ENCODE results near the gene CDH1.
A peak's percentile ranks its signal among the peaks of the same experiment; 100 is the strongest.
"Not testable (repeated sequence)": the region's sequence is repeated elsewhere in the genome, so short reads cannot be mapped to it uniquely, and the experiment has no call there.

Gene CDH1

DNA sequence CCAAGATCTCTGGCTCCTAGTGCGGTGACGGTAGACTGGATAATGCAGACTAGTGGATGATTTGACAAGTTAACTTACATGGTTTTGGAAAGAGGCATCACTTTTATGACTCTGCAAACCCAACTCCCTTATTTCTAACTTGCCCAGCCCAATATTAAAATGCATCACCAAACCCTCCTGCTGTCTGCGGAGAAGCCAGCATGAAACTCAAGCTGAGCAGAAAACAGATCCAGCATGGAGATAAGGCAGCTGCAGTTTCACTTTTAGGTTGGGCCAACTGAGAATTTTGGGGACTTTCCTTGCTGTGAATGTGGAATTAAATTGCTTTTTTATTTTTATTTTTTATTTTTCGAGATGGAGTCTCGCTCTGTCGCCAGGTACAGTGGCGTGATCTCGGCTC is 27.8 kb downstream of the CDH1 start:
- DNase-seq = no peak

DNA sequence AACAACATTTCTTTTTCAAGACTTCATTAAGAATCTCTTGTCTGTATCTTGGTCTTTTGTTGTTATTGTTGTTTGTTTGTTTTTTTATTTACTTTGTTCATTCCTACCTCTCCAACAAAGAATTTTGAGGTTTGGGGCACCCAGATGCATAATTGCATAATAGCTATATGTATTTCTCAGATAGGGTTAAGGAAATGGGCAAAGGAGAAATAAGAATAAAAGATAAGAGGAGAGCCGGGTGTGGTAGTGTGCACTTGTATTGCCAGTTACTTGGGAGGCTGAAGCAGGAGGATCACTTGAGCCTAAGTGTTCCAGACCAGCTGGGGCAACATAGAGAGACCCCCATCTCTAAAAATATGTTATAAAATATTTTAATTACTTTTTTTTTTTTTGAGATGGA is 30.5 kb downstream of the CDH1 start:
- no peak for DNase-seq

DNA sequence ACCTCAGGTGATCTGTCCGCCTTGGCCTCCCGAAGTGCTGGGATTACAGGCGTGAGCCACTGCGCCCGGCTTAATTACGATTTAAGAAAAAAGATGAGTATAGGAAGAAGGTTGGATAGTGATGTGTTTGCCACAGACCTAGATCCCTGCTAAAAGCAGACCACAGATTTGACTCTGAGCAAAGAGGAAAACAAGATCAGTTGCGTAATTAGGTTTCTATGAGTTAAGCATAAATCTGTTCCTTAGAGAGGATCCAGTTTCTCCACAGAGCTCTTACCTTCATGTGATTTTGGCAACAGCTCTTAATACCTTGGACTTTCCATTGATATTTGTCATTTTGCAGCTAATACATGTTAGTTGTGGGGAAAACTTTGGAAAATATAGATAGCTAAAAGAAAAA is 31.1 kb downstream of the CDH1 start:
- no peak for DNase-seq

DNA sequence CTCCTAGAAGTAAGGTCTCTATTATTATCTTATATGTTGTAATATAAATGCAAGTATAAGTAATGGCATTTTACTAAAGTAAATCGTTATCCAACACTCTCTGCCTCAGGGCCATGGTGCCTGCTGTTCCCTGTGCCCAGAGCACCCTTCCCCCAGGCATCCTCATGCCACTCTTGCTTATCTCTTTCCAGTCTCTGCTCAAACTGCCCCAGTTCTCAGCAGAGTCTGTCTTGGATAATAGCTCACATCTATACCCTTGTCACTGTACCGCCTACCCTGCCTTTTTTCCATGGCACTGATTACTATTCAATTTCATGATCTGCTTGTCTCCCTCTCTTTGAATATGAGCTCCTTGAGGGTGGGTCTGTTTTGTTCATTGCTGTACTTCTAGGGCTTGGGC is 31.7 kb downstream of the CDH1 start:
- DNase-seq = no peak

DNA sequence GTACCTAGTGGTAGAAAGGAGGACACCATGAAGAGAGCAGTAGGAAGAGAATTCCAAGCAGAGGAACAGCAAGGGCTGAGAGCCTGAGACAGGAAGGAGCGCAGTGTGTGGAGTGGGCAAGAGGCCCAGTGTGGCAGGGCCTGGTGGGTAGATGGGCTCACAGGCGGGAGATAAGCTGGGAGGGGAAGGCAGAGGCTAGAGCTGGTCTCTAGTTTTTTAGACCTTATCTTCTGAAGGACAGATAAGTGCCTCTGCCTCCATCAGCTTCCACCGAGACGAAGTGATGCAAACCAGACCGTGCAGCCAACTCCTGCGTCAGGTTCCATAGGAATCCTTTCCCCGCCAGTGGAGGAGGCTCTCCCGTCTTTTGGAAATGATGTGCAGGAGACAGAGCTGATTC is 33.6 kb downstream of the CDH1 start:
- DNase-seq = no peak

DNA sequence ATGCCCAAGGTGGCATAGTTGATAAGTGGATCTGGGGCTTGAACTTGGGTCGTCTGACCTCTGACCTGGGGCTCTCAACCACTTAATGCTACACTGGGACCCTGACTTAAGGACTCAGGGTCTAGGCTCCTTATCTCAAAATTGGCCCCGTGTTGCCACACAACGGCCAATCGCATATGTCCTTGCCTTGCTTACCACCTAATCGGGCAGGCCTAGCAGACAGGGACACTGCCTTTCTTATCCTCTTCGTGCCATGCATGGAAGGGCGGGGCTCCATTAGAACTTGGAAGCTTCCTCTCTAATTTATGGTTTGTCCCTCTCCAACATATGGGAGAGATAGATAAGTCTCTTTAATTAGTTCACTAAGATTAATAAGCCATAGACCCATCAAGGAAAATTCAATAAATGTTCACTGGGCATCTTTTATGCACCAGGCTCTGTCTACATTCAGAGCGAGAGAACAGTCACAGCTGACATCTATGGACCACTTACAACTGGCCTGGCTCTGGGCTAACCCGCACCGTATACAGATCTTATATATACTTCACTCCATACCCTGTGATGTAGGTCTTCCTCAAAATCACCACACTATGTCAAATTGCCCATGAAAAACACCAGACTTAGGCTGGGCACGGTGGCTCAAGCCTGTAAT is 35.1 kb downstream of the CDH1 start:
- DNase-seq = no peak

DNA sequence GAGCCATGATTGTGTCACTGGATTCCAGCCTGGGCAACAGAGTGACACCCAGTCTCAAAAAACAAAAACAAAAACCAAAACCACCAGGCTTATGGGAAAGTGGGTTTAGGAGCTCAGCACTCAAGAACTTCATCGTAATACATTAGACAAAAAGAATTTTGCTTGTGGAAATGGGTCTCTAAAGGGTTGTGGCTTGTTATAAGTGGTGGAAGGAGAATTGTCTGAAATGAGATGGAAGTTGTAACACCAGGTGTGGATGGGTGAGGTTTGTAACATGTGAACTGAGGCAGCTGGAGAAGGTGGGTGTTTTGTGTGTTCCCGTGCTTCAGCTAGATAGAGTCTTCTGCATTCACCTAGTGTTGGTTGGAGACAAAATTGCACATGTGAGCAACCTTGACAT is 35.8 kb downstream of the CDH1 start:
- DNase-seq = no peak

DNA sequence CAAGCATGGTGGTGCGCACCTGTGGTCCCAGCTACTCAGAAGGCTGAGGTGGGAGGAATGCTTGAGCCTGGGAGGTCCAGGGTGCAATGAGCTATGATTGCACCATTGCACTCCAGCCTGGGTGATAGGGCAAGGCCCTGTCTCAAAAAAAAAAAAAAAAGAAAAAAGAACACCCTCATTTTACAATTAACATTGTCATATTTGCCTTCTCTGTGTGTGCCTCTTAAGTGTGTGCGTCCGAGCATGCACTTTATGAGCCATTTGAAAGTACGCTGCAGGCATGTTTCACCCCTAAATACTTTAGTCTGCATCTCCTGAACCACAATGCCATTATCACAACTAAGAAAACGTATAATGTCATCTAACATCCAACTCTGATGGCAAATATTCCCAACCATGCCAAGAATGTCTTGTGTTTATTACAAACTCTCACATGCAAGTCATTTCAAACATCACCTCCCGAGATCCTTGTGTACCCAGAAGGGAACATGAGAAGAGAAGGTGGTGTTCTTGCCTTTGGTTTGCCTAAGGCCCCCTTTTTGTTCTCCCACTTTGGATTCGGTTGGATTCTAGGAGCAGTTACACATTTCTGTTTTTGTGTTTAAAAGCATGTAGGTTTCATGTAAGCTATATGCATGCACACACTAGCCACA is 38.0 kb downstream of the CDH1 start:
- DNase-seq = no peak

DNA sequence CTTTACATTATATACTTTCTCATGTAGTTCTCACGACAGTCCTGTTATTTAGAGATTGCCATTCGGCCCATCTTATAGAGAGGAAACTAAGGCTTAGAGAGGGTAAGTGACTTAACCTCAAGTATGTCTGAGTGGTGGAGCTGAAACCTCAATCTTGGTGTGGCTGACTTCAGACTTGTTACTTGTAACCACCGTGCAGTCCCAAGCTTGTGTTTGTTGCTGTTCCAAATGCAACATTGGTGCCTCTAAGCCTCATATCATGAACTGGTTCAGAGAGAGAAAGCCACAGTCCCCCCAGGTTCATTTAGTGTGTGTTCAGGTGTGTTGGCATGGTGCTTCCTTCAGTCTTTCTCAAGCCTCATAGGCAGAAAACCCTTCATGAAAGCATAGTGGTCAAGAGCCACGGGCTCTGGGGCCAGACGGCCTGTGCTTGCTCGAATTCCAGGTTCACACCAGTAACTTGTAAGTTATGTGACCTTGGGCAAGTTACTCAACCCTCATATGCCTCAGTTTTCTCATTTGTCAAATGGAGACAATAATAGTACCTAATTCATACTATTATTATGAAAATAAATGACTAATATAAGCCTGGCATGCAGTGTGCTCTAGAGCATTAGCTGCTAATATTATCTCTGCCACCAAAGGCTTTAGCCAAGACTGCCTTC is 39.9 kb downstream of the CDH1 start:
- no peak for DNase-seq

DNA sequence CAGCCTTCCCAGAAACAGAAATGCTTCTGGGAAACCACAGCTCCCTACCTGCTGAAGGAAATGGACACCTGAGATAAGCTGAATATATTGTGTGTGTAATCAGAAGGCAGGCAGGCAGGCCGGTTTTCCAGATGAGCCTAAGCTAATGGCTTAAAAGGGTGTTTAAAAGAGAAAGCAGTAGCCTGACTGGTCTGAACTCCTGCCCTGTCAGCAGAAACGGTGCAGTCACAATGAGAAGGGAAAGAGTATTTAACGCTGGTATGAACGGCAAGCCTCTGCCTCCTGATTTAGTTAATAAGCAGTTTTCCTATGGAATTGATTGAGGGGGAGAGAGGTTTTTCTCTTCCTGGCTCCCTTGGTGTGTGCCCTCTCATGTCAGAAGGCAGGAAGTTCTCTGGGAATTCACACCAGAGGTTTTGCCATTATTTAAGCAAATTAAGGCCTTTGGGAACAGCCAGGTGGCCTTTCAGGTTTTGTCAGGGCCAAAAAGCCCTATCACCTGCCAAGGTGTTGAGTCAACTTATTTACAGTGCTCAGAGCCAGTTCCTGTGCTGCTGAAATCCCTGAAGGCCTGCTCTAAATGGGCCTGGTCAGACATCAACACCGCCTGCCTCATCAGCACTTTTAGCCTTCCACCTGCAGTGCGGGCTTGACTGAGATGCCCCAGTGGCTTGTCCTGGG is 41.6 kb downstream of the CDH1 start:
- no peak for DNase-seq

DNA sequence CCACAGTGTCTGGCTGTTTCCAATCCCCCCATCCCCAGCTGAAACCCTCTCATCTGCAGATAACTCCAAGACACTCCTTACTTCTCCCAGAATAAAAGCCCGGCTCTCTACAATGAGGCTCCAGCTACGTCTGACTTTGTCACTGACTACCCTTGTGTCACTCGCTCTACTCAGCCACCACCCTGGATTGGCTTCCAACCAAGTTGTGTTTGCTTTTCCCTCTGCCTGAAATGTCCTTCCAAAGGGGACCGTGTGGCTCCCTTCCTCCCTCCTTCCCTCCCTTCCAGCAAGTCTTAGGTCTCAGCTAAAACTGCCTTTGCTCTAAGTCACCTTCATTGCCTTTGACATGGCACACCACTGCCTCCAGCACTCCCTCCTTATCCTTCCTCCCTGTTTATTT is 42.8 kb downstream of the CDH1 start:
- DNase-seq = no peak

DNA sequence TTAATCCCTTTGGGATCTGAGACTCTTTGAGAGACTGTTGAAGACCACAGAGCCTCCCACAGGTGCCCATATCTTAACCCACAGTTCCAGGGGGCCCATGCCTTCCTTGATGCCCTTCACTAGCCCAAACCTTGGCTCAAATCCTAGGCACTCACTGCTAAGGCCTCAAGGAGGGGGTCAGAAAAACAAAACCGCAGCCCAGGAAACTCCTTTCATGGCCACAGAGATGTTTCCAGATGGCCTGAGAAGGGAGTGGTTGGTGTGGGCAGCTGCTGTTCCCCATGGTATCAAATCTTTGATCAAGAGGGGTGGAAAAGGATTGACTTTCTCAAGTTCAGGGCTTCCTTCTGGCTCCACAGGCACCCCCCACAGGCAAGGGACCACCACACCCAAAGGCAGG is 44.7 kb downstream of the CDH1 start:
- DNase-seq = no peak

DNA sequence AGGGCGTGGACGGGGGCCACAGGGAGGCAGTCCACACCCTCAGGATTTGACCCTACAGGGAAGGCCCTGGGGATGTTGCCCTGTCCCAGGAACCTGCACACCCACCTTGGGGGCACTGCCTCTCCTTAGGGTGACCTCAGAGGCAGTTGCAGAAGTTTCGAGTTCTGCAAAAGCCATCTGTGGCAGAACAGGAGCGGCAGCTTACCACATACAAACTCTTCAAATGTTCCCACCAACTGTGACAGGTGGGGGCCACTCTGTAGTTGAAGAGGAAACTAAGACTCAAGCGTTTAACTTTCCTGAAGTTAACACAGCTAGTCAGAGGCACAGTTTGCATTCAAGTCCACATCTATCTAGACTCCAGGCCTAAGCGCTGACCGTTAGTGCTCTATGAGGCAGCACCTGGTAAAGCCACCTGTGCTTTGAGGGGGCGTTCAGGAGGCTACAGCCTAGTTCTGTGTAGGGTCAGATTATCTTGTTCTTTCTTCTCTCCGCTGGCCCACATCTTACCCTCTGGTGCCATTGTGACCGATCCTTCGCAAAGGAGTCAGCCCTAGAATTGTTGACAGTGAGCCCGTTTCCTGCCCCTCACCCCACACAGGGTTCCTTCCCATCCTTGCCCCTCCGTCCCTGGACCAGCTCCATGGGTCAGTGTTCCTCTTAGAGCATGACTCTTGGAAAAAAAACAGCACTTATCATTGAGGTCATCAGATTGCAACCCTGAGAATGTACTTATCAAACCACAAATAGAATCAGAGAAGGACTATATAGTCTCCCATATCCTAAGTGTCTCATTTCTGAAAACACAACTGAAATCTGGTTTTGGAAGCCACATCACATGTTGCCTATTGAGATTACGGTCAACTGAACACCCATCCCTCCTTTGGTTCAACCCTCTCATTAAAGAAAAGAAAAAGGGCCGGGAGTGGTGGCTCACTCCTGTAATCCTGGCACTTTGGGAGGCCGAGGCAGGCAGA is 45.4 kb downstream of the CDH1 start:
- peak; percentile 15 for DNase-seq

DNA sequence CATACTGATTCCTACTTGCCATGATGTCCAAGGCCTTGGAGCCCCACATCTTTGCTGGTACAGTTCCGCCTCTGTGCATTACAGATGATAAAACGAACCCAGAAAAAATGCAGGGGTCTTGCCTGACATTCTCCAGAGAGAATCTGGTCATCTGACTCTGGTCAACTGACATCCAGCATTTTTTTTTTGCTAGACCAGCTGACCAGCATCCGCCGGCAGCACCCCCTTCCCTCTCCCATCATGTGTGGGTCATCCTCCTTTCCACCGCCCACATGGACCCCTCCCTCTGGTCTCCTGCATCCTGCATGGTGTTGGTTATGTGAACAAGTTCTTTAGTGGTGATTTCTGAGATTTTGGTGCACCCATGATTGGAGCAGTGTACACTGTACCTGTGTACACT is 47.1 kb downstream of the CDH1 start:
- DNase-seq = no peak

DNA sequence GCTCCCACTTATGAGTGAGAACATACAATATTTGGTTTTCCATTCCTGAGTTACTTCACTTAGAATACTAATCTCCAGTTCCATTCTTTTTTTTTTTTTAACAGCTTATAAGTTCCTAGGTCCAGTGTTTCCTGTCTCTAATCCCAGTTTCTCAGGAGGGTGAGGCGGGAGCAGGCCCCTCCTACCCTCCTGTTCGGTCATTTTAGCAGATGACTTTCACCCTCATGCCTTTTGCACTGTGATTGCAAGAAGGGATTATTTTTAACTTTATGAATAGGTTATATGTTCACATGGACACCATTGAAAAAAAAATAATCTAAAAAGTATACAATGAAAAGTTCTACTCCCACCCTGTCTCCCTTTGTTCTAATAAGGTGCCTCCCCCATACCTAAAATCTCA is 47.6 kb downstream of the CDH1 start:
- DNase-seq = no peak

DNA sequence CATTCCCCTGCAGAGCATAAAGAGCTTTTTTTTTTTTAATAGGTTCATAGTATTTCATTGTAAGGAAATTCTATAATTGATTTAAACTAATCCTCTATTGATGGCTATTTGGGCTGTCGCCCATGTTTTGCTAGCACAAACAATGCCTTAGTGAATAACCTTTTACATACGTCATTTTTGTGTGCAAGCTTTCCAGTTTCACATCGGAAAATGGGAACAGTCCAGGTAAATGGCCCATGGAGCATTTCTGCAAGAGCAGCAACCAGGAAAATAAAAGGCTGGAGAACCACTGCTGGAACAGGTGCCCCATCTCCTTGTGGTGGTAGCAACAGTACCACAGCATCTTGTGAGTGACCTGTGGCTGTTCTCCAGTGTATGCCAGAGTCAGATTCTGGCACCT is 48.6 kb downstream of the CDH1 start:
- no peak for DNase-seq

DNA sequence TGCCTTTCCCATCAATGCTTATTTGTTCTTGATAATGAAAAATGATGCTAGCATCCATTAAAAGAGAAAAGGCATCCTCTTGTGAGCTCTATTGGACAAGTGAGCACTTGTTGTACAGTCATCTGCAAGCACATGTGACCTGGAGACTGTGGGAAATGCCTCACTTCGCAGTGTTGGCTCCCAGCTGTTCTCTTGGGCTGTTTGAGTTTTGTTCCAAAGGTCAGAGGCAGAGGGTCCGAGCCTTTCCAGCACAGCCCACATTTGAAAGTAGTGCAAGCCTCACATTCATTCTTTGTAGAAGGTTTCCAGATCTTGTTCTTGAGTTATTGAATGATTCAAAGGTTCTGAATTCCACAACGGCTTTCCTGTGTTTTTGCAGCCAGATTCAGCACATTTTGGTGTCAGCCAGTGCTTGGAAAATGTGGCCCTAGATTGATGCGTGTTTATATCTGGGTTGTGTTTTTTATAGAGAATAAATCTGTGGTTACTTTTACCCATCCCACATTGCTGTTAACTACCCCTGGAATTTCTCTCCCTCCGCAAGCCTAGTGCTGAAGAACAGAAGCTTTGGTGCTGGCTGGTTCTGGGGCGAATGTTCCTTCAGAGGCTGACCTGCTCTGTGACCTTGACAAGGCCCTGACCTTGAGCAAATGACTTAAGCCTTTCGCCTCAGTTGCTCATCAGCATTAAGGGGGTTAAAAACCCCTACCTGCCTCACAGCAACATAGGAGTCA is 49.8 kb downstream of the CDH1 start:
- DNase-seq = no peak

DNA sequence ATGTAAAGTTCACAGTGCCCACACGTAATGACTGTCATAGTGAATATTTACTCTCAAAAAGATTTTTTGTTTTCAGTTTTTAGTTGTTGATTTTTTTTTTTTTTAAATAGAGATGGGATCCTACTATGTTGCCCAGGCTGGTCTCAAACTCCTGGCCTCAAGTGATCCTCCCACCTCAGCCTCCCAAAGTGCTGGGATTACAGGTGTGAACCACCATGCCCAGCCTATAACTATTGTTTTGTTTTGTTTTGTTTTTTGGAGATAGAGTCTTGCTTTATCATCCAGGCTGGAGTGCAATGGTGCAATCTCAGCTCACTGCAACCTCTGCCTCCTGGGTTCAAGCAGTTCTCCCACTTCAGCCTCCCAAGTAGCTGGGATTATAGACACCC is 50.3 kb downstream of the CDH1 start:
- not testable (repeated sequence) for DNase-seq

DNA sequence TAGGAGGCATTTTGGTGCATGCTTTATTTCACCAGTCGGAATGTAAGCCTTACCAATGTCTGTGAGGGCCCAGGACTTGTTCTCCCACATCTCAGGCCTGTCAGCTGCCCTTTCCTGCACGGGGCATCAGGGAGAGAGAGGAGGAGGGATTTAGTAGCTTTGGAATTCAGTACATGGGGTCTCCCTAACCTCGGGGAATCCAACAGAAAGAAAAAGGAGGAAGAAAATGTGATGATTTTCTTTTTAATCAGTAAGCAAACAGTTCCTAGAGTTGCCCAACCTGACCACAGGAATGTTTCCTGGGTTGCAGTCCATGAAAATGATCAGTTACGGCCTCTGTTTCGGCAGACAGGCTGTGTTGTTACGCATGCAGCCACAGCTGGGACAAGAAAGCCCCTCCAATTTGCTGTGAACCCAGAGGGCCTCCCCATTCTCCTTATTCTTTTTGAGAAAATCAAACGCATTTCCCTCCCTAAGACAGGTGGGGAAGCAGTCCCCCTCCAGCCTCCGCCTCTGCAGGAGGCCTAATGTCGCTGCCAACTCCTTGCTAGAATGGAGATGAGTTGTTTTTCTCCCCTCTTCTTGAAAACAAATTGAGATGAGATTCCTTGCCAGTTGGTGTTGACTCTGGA is 53.2 kb downstream of the CDH1 start:
- DNase-seq = no peak

DNA sequence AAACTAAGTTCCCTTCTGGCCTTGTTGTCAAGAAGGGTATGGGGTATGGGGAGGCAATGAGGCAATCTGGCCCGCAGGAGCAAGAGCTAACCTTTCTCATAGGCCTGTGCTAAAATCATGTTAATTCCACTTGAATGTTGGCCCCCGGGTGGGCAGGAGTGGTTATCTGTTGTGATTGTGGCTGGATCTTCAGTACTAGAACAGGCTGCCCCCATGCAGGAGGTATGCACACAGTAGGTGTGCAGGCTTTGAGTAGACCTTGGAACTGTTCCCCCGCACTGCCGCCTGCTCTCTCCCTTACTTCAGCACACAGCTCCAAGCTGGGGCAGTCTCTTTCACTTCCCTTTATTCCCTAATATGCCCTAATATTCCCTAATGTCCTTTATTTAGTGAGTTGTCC is 53.9 kb downstream of the CDH1 start:
- no peak for DNase-seq

DNA sequence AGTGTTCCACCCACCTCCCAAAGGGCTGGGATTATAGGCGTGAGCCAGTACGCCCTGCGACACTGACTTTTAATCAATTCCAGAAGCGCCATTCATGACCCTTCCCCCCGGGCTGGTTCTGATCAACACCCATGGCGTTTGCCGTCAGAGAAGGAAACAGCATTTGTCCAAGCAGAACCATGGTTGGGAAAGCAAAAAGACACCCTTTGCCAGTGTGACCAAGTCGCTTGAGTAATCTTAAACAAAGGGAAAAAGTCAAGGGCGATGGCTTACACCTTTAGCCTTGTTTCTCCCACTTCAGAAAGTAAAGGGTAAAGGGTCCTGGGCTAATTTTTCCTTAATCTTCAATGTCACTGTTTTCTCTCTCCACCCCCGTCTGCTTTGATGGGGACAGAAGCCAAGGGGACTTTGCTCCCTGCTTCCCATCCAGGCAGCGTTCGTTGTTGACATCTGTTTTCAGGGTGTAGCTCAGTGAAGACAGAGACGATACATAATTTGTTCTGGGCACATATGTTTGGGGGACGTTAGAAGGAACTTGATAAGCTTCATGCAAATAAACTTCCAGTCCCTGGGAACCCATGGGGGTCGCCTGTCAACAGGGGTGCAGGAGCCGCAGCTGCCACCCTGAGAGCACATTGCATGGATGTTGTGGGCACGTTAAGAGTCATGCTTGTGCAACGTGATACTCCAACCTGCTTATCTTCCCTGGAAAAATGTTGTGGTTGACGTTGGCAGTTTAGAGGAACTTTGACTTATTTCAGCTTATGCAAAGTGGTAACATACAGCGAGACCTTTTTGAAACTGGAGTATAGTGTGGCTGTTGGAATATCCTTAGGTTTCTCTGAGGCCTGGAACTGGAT is 55.6 kb downstream of the CDH1 start:
- no peak for DNase-seq
